Fibroblast of skin of abdomen (primary cell): ENCODE measurements around the gene LRG1.

ENCODE experiments used
- DNase-seq: peaks from one replicate; pipeline ENCODE4 v3.0.0-alpha.2; 2013

The LRG1 gene

DNA sequence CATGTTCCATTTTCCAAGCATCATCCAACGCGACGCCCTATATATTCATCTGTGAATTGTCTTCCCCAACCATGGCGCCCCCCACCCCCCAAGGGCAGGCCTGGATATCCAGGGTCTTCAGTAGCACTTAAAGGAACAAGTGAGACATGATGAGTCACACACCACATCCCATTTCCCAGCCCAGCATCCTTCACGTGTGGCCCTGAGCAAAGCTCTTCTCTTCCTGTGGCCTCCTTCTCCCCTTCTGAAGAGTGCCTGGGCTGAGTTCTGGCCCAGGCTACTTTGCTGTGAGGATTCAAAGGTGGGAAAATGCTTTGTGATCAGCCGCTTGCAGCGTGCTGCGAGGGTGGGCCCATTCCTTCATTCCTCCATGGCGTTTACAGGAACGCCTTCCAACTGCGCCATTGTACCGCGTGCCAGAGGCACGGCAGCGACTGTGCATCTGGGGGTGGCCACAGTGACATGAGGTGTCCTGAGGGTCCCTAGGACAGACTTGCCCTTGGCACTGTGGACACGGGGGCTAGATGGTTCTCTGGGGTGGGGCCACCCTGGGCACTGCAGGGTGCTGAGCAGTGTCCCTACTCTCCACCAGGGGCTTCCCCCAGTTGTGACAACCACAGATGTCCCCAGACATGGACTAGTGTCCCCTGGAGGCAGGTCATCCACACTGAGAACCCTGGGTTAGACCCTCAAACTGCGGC is 33.2 kb downstream of the LRG1 start:
- peak; percentile 68 for DNase-seq

DNA sequence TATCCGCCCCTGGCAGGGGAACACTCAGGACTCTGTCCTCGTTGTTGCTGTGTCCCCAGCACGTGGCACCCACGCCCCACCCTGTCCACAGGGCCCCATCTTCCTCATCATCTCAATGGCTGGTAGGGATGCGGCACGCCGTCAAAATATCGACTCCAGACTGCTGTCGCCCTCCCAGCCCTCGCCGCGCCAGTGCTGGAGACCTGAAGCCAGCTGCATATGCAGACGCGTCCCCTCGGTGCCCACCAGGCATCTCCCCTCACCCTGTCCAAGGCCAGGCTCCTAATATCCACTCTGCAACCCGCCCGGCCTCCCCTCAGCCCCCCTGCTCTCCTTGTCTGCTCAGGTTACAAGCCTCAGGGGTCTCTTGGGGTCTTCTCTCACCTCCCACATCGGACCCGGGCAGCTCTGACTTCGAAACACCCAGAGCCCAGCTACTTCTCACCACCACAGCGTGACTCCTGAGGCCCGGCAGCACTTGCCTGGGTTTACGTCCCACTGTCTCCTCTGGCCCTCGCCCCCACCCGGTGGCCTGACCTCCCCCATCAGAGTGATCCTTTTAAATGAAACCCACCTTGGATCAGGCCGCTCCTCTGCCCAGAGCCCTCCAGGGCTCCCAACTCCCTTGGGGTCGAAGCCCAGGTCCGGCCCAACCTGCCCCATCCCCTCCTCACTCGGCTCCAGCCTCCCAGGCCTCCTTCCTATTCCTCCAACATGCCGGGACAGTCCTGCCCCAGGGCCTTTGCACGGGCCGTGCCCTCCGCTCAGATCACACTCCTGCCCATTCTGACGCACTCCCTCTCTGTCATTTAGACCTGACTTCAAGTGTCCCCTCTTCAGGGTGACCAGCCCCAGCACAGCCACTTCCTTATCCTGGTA is 34.0 kb downstream of the LRG1 start:
- no peak for DNase-seq

DNA sequence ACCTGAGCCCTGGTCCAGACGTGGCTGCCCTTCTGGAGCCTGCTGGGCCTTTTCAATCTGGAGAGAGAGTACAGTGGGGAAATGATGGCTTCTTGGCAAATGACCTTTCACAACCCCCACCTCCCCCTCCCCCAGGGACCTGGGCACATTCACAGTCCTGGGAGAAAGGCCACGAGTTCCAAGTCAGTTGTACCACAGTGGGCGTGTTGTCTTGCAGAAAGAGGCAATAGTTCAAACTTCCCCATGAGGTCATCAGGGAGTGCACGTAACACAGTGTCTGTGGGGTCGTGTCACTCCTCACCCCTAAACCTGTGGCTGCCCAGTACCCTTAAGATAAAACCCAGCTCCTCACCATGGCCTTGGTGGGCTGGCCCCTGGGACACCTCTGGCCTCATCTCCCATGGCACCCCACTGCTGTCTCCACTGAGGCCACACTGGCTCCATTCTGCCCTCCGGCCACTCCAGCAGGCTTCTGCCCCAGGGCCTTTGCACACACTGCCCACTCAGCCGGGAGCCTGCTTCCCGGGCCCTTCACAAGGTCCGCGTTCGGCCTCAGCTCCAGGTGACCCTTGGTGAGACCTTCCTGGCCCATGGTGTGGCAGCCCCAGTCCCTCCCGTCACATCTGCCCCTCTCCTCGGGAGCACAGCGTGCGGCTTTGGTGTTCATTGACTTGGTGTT is 34.8 kb downstream of the LRG1 start:
- DNase-seq, result no peak

DNA sequence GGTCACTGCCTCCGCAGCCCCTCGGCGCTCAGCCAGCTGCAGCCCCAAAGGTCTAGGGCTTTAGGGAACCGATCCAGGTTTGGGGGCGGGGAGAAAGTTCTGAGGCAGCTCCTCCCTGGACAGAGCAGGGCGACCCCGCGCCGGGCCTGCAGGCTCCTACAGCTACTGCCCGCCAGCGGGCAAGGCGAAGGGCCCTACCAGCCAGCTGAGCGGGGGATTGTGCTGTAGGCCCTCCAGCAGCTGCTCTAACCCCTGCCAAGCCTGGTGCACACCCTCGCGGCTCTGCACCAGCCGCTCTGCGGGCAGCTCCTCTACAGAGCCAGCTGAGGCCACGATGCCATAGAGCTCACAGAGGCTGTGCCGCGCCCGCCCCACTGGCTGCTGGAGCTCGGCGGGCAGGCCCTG is 35.5 kb downstream of the LRG1 start:
- no peak for DNase-seq

DNA sequence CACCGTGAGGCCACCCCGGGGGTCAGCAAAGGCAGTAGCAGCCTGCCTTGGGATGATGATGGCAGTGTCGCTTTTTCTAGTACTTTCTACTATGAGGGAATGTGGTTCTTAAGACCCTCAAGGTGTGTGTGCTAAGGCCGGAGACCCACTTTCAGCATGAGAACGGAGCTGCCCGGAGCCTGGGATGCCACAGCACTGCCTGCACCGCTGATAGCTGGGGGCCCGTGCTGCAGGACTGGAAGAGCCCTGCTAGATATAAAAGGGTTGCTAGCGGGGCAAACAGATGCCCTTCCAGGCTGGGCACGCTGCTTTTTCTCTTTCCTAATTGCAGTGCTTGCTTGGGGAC is 36.0 kb downstream of the LRG1 start:
- no peak for DNase-seq

DNA sequence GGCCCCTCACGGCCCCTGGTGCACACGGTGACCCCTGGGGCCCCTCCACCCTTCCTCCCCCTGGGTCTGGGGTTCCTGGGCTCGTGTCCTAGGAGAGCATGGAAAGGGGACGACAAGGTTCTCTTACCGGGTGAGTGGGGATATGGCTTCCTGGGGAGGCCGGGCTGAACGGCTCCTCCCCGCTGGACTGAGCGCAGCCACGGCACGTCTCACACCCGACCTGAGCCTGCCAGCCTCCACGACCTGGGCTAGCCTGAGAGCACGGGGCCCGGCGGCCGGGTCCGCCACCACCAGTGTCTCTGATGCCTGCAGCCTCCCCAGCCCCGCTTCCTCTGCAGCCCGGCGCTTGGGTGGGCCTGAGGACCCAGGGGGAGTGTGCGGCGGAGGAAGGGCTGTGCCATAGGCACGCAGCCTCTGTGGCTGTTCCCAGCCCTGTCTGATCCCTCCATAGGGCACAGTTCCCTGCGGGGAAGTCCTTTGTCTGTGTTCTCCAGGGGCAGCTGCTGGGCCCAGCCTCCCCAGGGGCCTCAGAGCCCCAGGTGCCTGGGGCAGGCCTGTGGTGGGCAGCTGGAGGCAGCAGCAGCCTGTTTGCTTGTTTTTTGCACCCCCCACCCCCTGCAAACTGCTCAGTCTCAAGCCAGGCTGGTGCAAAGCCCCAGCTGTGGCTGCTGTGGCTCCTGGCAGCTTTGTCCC is 36.6 kb downstream of the LRG1 start:
- no peak for DNase-seq

DNA sequence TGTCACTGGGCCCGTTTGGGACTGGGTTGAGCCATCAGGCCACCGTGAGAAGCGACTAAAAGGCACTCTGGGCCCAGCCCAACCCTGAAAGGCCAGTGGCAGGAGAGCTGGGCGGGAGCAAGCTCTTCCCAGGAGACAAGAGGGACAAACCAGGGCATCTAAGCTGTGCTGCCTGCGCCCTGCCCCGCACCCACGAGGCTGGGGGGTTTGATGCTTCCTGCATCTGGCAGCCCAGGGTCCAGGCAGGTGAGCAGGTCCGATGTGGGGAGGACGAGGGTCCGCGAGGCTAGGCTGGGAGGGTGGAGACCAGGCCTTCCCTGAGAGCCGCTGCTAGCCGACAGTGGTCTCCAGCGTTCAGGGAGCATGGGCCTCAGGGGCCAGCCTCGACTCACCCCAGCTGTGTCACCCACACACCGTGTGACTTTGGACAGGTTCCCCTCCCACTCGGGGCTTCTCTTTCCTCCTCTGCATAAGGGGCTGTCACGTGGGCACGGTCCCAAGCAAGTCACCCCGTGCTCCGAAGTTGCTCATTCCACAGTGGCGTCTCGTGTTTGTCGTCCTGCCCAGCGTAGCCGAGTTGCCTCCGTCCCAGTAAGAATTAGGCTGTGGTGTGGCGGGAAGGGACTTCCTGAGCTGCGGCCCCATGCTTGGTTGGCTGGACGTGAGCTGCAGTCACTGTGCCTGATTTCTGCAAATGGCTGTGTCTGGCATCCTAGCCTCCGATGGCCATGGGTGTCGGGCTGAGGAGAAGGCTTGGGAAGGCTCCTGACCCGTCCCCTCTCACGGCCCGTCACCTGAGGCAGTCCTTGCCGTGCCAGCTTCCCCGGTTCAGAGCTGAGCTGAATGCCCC is 37.3 kb downstream of the LRG1 start:
- DNase-seq, result no peak

DNA sequence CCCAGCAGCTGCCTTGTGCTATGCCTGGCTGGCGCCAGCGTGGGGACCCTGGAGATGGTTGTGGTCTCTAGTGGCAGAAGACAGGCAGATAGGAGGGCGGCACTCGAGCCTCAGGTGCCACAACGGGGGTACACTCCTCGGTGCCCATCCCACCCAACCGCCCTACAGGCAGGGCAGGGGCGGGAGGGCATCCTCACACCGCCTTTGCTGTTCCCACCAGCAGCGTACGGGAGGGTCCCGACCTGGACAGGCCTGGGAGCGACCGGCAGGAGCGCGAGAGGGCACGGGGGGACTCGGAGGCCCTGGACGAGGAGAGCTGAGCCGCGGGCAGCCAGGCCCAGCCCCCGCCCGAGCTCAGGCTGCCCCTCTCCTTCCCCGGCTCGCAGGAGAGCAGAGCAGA is 38.1 kb downstream of the LRG1 start:
- no peak for DNase-seq

DNA sequence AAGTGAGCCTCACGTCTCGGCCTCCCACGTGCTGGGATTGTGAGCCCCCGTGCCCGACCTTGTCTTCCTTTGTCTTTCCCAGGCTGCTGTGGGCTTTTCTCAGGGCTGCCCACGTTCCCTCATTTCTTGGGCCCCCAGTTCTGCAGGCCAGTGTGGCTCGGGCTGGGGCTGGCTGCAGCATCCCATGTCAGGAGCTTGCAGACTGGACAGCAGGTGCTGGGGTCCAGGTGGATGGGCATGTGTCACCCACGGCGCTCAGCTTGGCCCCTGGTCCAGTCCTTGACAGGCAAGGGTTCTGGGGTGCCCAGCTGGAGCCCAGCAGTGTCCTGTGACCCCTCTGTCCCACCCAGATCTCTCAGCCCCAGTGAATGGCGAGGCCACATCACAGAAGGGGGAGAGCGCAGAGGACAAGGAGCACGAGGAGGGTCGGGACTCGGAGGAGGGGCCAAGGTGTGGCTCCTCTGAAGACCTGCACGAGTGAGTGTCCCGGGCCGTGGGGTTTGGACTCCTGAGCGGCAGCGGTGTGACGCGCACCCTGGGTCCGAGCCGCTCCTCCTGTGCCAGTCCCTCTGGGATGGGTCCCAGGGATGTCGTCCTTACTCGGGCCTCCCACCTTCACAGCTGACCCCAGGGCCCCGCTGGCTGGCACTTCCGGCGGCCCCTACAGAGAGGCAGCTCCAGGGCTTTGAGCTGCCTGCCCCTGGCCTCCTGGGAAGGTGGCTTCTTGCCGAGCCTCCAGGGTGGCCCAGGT is 38.8 kb downstream of the LRG1 start:
- DNase-seq, result no peak

DNA sequence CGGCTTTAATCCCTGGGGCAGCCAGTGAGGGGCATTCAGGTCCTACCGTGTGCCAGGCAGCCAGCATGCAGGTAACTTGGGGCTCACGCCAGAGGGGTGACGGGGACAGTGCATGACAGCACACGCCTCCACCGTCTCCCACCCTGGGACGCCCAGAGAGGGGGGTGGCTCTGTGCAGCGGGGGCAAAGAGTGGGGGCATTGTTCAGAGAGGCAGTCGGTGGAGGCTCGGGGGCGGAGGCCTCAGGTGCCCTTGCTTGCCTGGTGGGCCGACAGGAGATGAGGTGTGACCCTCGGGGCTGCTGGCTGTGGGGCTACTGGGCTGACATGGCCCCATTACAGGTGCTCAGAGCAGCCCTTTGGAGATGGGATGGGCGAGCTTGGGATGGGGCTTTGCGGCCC is 40.0 kb downstream of the LRG1 start:
- no peak for DNase-seq

DNA sequence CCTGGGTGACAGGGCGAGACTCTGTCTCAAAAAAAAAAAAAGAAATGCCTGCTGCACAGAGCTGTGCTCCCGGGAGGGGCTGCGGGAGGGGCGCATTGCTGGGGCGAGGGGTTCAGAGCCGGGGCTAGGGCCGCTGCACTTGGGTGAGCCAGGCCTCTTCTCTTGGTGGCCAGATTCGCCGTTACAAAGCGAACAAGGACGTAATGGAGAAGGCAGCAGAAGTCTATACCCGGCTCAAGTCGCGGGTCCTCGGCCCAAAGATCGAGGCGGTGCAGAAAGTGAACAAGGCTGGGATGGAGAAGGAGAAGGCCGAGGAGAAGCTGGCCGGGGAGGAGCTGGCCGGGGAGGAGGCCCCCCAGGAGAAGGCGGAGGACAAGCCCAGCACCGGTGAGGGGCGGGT is 40.5 kb downstream of the LRG1 start:
- DNase-seq, result no peak

DNA sequence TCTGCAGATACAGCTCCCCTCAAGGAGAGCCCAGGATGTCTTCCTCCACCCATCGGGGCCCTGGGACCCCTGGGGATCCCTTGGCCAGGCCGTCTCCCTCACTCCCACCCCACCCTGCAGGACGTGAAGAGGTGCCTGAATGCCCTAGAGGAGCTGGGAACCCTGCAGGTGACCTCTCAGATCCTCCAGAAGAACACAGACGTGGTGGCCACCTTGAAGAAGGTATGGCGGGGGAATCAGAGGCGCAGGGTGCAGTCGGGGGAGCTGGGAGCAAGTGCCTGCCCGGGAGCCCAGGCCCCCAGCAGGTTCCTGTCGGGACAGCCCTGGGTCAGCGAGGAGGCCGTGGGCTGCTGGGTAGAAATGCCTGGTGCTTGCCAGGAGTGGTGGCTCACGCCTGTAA is 41.1 kb downstream of the LRG1 start:
- no peak for DNase-seq

DNA sequence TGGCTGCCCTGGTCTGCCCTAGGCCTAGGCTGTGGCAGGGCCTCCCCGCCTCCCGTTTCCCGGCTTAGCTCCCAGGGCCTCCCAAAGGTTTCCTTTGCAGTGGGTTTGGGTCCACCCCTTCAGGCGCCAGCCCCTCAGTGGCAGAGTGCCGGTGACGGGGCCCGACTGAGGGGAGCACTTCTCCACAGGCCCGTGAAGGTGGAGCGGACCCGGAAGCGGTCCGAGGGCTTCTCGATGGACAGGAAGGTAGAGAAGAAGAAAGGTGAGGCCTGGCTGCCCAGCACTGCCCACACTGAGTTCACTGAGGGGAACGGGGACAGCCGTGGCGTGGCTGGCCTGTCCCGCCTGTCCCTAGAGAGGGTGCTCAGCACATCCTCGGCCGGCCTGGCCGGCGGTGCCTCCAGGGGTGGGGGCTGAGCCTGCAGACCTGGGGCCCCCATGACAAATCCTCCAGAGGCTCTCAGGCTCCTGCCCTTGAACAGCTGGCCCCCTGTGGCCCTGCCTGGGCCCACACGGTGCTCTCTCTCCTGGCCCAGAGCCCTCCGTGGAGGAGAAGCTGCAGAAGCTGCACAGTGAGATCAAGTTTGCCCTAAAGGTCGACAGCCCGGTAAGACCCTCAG is 42.0 kb downstream of the LRG1 start:
- DNase-seq, result no peak

DNA sequence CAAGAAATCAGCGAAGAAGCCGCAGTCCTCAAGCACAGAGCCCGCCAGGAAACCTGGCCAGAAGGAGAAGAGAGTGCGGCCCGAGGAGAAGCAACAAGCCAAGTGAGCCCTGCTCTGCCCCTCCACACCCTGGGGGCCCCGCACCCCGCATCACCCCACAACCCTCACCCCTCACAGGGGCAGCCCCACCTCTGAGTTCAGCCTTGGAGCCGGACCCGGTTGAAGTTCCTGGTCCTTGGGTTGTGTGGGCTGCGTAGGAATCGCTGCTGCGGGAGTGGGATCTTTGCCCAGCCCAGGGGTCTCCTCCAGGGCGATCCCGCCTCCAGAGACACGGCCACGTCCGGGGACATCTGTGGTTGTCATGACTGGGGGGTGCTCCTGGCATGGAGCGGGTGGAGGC is 43.5 kb downstream of the LRG1 start:
- no peak for DNase-seq

DNA sequence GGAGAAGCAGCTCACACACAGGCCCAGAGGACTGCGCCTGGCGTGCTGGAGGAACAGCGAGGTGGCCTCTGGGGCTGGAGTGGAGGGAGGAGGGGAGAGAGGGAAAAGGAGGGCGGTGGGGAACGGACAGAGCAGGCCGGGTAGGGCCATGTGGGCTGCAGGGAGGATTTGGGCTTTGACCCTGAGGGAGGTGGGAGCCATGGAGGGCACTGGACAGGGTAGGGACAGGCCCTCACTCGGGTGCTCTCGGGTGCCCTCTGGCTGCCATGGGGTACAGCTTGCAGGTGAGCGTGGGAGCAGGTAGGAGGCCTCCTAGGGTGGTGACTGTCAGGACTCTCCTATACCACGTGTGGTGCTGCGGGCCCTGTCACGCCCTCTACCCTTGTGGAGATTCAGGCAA is 44.4 kb downstream of the LRG1 start:
- DNase-seq, result no peak

DNA sequence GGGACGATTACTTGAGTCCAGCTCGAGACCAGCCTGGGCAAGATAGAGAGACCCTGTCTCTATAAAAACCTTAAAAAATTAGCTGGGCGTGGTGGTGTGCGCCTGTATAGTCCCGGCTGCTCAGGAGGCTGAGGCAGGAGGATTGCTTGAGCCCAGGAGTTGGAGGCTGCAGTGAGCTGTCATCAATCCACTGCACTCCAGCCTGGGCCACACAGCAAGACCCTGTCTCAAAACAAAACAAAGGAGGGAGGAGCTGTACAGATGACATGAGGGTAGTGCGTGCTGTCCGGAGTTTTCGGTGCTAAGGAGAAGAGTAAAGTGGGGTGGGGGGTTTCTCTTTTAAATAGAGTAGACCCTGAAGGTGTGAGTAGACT is 45.2 kb downstream of the LRG1 start:
- DNase-seq, result no peak

DNA sequence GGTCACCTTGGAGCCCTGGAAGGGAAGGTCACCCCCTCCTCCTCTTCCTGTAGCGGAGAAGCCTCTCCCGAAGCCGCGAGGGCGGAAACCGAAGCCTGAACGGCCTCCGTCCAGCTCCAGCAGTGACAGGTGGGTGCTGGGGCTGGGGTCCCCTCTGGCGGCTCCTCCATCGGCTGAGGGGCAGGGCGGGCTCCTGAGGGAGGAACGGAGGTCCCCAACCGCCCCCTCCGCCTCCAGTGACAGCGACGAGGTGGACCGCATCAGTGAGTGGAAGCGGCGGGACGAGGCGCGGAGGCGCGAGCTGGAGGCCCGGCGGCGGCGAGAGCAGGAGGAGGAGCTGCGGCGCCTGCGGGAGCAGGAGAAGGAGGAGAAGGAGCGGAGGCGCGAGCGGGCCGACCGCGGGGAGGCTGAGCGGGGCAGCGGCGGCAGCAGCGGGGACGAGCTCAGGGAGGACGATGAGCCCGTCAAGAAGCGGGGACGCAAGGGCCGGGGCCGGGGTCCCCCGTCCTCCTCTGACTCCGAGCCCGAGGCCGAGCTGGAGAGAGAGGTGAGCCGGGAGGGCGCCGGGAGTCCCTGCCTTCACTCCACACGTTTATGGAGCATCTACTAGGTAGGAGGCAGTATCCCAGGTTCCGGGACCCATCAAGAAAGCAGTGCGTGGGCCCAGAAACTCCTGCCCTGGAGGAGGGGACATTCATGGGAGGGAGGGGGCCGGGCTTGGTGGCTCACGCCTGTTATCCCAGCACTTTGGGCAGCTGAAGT is 45.7 kb downstream of the LRG1 start:
- no peak for DNase-seq

DNA sequence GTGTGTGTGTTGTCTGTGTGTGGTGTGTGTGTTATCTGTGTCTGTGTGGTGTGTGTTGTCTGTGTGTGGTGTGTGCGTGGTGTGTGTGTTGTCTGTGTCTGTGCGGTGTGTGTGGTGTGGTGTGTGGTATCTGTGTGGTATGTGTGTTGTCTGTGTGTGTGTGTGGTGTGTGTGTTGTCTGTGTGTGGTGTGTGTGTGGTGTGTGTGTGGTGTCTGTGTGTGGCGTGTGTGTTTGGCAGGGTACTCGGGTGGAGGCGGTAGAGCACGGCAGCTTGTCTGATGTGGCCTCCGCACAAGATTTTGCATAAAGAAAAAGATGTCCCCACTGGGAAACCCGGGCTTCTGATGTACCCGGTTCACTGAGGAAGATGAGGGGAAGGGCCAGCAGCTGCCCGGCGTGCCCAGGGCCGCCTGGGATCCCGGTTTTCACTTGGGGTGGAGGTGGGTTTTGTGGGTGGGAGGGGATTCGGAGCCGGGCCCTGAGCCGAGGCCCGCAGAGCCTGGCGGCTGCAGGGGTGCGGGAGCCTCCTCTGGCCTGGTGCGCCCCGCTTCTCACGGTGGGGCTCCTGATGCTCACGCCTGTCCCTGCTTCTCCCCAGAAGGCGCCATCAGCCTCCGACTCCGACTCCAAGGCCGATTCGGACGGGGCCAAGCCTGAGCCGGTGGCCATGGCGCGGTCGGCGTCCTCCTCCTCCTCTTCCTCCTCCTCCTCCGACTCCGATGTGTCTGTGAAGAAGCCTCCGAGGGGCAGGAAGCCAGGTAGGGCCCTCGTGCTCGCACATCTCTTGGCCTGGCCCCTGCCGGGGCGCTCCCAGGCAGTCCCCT is 46.5 kb downstream of the LRG1 start:
- DNase-seq, result no peak
